Right lung (tissue), 5 donors: Measurements from ENCODE around the gene MRPL20. TPM values are rescaled to one million over a fixed set of nuclear protein-coding genes. Genes with fewer than 3 reads are reported as not detected.
"Not testable (repeated sequence)": the region's sequence is repeated elsewhere in the genome, so short reads cannot be mapped to it uniquely, and the experiment has no call there.

ENCODE experiments used
- DNase-seq, 2 donors: peaks; one replicate each; pipeline ENCODE4 v3.0.0-alpha.2; 2013
- polyA plus RNA-seq, 5 donors: library from polyadenylated mRNA; unstranded; fragments of 120-200 nt; gene quantifications; one replicate each; pipeline versions ENCODE4 v1.2.1 to v1.2.3, GENCODE V29; 2013; ENCODE audit warnings: inconsistent platforms in 1 of 5, low replicate concordance in 1 of 5; ENCODE audit not compliant: insufficient read length in 5 of 5, insufficient read depth in 1 of 5

The MRPL20 gene
- polyA plus RNA-seq, 5 donors, result 88.3 to 150 (median 104) TPM

DNA sequence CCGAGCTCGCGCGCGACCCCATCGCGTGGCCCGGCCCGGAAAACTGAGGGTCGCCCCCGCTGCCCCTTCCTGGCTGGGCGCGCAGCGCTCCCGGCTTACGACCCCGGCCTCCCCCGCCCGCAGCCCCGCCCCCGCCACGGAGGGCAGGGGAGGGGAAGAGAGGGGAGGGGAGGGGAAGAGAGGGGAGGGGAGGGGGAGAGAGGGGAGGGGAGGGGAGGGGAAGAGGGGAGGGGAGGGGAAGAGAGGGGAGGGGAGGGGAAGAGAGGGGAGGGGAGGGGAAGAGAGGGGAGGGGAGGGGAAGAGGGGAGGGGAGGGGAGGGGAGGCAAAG is 20.7 kb upstream of the MRPL20 start:
- DNase-seq, result no peak

DNA sequence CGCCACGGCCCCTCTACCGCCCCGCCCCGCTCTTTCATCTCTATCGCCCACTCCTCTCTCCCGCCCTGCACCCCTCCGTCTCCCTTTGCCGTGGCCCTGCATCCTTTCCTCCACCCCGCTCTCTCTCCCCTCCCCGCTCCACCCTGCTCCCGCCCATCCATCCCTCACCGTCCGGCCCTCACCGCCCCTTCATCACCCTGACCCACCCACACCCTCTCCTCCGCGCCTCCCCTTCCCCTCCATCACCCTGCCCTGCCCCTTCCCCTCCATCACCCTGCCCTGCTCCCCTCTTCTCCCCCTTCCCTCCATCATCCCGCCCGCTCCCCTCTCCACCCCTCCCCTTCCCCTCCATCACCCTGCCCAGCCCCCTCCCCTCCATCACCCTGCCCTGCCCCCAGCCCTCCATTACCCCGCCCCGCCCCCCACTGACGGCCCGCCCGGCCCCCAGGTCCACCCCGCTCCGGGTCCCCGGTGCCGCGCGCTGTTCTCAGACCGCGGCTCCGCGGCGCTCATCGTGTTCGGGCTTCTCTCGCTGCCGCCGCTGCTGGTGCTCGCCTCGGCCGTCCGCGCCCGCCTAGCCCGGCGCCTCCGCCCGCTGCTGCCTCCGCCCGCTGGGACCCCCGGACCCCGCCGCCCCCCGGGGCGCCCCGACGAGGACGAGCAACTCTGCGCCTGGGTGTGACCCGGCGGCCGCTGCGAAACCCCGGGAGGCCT is 20.2 kb upstream of the MRPL20 start:
- no peak for DNase-seq

GRCh38 chr1:1426496-1427105 is 19.5 kb upstream of the MRPL20 start:
- DNase-seq, result no peak

- DNase-seq, result no peak
These were observed 18.8 kb upstream of the MRPL20 start for GRCh38 chr1:1425753-1426495.

DNA sequence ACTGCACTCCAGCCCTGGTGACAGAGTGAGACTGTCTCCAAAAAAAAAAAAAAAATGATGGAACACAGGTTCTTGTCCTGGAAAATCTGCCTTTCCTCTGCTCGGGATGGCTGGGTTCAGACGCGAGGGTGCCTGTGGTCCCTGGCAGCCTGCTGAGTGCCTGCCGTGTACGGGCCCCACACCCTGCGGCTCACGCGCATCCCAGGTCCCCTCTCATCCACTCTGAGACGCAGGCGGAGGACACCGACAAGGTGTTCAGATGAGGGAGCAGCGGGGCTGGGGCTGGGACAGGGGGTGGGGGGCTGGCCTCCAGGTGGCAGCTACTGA is 18.3 kb upstream of the MRPL20 start:
- DNase-seq, result no peak

DNA sequence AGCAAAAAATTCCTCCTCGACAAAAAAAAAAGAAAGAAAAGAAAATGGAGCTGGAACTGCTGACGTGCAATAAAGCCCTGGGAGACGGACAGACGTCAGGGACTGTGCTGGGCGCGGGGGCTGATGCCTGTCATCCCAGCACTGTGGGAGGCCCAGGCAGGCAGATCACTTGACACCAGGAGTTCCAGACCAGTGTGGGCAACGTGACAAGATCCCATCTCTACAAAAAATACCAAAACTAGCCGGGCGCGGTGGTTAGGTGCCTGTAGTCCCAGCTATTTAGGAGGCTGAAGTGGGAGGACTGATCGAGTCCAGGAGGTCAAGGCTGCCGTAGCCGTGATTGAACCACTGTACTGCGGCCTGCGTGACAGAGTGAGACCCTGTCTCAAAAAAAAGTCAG is 17.6 kb upstream of the MRPL20 start:
- no peak for DNase-seq

GRCh38 chr1:1423245-1423597 is 16.1 kb upstream of the MRPL20 start:
- no peak for DNase-seq

DNA sequence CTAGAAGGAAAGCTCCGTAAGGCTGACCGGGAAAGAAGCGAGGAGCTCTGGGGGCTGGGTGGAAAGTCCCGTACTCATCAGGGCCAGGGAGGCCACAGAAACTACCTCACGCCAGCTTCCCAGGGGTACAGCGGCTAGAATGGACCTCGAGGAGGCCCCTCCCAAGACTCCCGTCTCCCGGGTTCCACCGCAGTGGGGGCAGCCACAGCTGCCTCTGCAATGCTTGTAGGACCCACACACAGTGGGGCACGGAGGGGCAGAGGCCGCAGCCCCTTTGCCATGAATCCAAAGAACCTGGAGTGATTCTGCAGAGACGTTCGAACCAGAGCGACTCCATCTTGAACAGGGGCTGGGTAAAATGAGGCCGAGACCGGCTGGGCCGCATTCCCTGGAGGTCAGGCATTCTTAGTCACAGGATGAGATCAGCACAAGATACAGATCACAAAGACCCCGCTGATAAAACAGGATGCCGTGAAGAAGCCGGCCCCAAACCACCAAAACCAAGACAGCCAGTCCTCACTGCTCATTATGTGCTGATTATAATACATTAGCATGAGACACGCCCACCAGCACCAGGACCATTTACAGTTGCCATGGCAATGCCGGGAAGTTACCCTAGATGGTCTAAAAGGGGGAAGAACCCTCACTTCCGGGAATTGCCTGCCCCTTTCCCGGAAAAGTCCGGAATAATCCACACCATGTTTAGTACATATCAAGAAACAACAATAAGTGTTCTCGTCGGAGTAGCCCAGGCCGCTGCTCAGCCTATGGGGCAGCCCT is 15.6 kb upstream of the MRPL20 start:
- no peak for DNase-seq

DNA sequence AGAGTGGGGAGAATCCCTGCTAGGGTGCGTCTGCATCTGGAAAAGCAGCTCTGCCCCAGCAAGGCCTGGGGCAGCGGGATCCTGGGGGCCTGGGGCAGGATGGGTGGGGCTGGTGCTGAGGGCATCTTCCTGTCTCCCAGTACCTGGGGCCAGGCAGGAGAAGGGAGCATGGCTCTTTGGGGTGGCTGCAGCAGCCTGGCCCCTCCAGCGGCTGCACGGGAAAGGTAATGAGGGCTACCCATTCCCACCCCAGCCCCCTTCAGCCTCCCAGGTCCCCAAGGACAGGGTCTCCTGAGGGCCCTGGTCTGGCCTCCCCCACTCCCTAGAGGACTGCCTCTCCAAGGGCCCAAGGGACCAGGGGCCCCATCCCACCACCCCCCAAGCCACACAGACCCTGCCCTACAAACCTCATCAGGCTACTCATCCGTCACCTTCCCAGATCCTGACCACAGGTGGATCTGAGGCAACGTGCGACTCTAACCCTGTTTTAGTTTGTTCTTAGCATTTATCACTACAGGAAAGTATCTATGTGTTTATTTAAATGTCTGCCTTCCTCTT is 14.9 kb upstream of the MRPL20 start:
- DNase-seq, result no peak

- no peak for DNase-seq
These were observed 14.2 kb upstream of the MRPL20 start, which contains the start of gene ANKRD65 for GRCh38 chr1:1421147-1421906. Gene ANKRD65 (minus strand): TSS chr1:1421276. CDS start chr1:1421005, 271 bp downstream.

- DNase-seq, result no peak
These were observed 13.6 kb upstream of the MRPL20 start for GRCh38 chr1:1420654-1421141.

- no peak for DNase-seq
These were observed 12.9 kb upstream of the MRPL20 start for GRCh38 chr1:1419813-1420653.

GRCh38 chr1:1419363-1419812 is 12.3 kb upstream of the MRPL20 start:
- DNase-seq, result no peak

GRCh38 chr1:1418464-1419362 is 11.6 kb upstream of the MRPL20 start:
- no peak for DNase-seq

DNA sequence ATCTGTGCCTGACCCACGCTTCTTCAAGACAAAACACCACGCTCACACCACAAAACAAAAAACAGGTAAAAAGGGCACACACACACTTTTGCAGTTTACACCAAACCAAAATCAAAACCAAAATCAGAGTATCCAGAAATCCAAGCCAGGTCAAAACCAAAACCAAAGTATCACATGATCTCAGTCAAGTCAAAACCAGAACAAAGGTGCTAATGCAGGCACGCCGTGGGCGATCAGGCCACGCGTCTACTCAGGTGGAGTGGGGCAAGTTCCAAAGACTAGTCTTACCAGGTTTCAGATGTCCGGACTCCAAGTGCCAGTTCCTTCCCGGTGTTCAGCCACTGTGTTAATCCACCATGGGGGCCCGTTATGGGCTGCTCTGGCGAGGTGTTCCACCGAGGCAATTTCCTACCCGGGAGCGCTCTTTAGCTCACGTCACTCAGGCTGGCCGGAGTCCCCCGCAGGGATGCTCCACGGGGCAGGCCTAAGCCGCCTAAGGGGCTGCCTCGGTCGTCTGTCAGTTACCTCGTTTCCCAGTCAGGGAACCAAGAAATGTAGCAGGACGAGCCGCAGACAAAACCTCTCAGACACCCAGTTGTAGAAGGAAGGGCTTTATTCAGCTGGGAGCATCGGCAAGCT is 10.9 kb upstream of the MRPL20 start:
- DNase-seq, result not testable (repeated sequence)

DNA sequence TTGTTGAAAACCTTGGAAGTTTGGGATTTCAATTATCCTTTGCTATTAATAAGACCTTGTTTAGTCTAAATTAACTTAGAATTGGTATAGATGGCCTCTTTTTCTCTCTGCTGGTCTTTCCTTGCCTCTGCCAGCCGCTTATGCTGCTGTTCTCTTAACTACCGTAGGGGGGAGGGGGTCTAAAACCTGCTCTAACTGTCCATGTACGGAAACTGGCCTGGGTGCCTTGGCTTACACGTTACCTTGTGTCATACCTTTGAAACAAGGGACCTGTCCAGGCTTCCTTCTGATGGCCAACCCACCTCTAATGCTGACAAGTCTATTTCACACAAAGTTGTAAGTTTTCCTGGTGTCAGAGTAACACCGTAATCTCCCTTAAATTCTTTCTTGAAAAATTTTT is 10.3 kb upstream of the MRPL20 start:
- DNase-seq, result not testable (repeated sequence)

DNA sequence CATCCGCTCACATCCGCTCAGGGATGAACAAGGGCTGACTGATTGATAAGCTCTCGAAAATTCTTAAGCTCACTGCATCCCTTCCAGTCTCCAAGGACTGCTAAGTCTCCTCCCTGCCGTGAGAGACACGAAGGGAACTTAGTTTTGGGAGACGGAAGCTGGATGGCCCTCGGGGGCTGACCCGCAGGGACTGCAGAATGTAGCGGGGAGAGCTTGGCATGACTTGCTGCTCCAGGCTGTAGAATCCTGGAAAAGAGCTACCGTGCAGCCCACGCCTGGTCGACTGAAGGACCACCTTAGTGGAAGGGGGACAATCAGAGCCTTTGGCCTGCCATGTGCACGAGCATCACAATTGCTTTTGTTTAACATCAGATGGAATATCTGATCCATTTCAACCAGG is 8.7 kb upstream of the MRPL20 start:
- DNase-seq, result no peak

DNA sequence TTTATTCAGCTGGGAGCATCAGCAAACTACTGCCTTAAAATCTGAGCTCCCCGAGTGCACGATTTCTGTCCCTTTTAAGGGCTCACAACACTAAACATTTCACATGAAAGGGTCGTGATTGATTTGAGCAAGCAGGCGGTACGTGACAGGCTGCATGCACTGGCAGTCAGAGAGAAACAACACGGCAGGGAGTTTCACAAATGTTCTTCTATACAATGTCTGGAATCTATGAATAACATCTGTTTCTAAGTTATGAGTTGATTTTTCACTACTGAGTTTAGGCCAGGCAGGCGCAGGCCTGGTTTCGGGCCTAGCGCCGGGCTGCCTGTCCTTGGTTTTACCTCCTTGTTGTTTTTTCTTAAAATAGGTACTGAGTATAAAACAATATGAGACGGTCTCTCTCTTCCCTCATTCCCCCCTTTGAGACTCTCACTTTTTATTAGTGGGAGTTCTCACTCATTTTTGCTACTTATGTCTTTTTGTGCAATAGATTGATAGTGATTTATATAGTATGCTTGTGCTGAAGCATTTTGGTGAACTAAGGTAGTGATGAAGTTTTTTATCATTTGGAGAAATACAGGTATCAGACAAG is 5.3 kb upstream of the MRPL20 start:
- DNase-seq, result not testable (repeated sequence)
